ENCODE results near the gene RARA. TPM values are rescaled to one million over a fixed set of nuclear protein-coding genes. Genes with fewer than 3 reads are reported as not detected.

Gene RARA
- total RNA-seq, 2 experiments from 2014 or later = 34.7 to 36.2 TPM

- peaks cover 35% of the 10 kb centered on the region for H3K36me3 Mint-ChIP-seq (ENCODE audit: low read depth)
- DNase-seq = peak; percentile 30
- no peaks in the 10 kb centered on the region for H3K9me3 Mint-ChIP-seq
- intact Hi-C loops (cut with micrococcal nuclease) = no loop called here
- H3K4me3 Mint-ChIP-seq = no peak overlapping the region
- H3K27ac Mint-ChIP-seq = peak overlapping the region; percentile 76
- TF ChIP-seq CTCF (IDR thresholded peaks at IDR 0.05) = no peak
- peaks cover 53% of the 10 kb centered on the region for H3K4me1 Mint-ChIP-seq (ENCODE audit: low read depth)
- no peaks in the 10 kb centered on the region for H3K27me3 Mint-ChIP-seq
- ChIA-PET CTCF (interaction anchor here (0.9 to 1.5 kb wide), 4 partner anchors 9 to 90 kb away, joined by 3 to 5 read pairs (median 4); no protein-coding TSS in a partner anchor), POLR2A (interaction anchor here (0.9 to 1.6 kb wide), 3 partner anchors 10 to 106 kb away, joined by 4 to 5 read pairs (median 5); no protein-coding TSS in a partner anchor)
- no peak for ATAC-seq
Measured at GRCh38 chr17:40281663-40282062, 27.3 kb upstream of the RARA start.

- ChIA-PET CTCF (interaction anchor here (0.8 to 2.7 kb wide), 12 partner anchors 13 to 1407 kb away, joined by 3 to 13 read pairs (median 4); partner anchors contain the start of gene WIPF2), POLR2A (interaction anchor here (0.9 to 1.7 kb wide), 5 partner anchors 20 to 47 kb away, joined by 3 to 4 read pairs (median 3); partner anchors contain the start of gene RARA)
- TF ChIP-seq CTCF (IDR thresholded peaks at IDR 0.05) = no peak
- H3K9me3 Mint-ChIP-seq = no peaks in the 10 kb centered on the region
- H3K4me1 Mint-ChIP-seq (ENCODE audit: low read depth) = peaks cover 54% of the 10 kb centered on the region
- intact Hi-C loops (cut with micrococcal nuclease) = no loop called here
- DNase-seq (peak; percentile 51), ATAC-seq (peak; percentile 55)
- H3K36me3 Mint-ChIP-seq (ENCODE audit: low read depth) = peaks cover 27% of the 10 kb centered on the region
- peak overlapping the region; percentile 94 for H3K27ac Mint-ChIP-seq
- no peaks in the 10 kb centered on the region for H3K27me3 Mint-ChIP-seq
- peak overlapping the region; percentile 45 for H3K4me3 Mint-ChIP-seq
Measured at GRCh38 chr17:40283662-40284061, 25.3 kb upstream of the RARA start.

GRCh38 chr17:40284085-40284713 is 24.8 kb upstream of the RARA start:
- DNase-seq (no peak), ATAC-seq (no peak)
- H3K4me3 Mint-ChIP-seq = peak overlapping the region; percentile 45
- no peaks in the 10 kb centered on the region for H3K9me3 Mint-ChIP-seq
- CTCF ChIA-PET = interaction anchor here (0.8 to 2.7 kb wide), 14 partner anchors 12 to 1407 kb away, joined by 3 to 13 read pairs (median 4); partner anchors contain the start of gene WIPF2
- peaks cover 29% of the 10 kb centered on the region for H3K36me3 Mint-ChIP-seq (ENCODE audit: low read depth)
- no peak for TF ChIP-seq CTCF (IDR thresholded peaks at IDR 0.05)
- peaks cover 57% of the 10 kb centered on the region for H3K4me1 Mint-ChIP-seq (ENCODE audit: low read depth)
- POLR2A ChIA-PET = interaction anchor here (0.7 to 1.7 kb wide), 7 partner anchors 20 to 1406 kb away, joined by 3 to 4 read pairs (median 3); partner anchors contain the start of gene RARA
- H3K27me3 Mint-ChIP-seq = no peaks in the 10 kb centered on the region
- peak overlapping the region; percentile 94 for H3K27ac Mint-ChIP-seq
- intact Hi-C loops (cut with micrococcal nuclease) = no loop called here

- ATAC-seq (no peak), DNase-seq (no peak)
- ChIA-PET CTCF (interaction anchor here (0.6 to 0.8 kb wide), 2 partner anchors 31 to 67 kb away, joined by 3 read pairs; no protein-coding TSS in a partner anchor), POLR2A (interaction anchor here (1.3 to 11.7 kb wide), 3 partner anchors 14 to 29 kb away, joined by 4 to 184 read pairs (median 5); partner anchors contain the start of gene RARA)
- H3K27me3 Mint-ChIP-seq = no peaks in the 10 kb centered on the region
- no peak for TF ChIP-seq CTCF (IDR thresholded peaks at IDR 0.05)
- H3K4me3 Mint-ChIP-seq = no peak overlapping the region
- H3K9me3 Mint-ChIP-seq = no peaks in the 10 kb centered on the region
- intact Hi-C loops (cut with micrococcal nuclease) = no loop called here
- H3K4me1 Mint-ChIP-seq (ENCODE audit: low read depth) = peaks cover 66% of the 10 kb centered on the region
- H3K27ac Mint-ChIP-seq = peak overlapping the region; percentile 71
- peaks cover 43% of the 10 kb centered on the region for H3K36me3 Mint-ChIP-seq (ENCODE audit: low read depth)
Measured at GRCh38 chr17:40286473-40286872, 22.5 kb upstream of the RARA start.

- TF ChIP-seq CTCF (IDR thresholded peaks at IDR 0.05) = no peak
- Mint-ChIP-seq H3K4me1 (ENCODE audit: low read depth) (peaks cover 60% of the 10 kb centered on the region), H3K27me3 (no peaks in the 10 kb centered on the region), H3K9me3 (no peaks in the 10 kb centered on the region), H3K36me3 (ENCODE audit: low read depth) (peaks cover 42% of the 10 kb centered on the region), H3K4me3 (peak overlapping the region; percentile 99), H3K27ac (peak overlapping the region; percentile 96)
- no peak for ATAC-seq
- no peak for DNase-seq
- POLR2A ChIA-PET = interaction anchor here (1.3 to 11.7 kb wide), 2 partner anchors 18 to 29 kb away, joined by 5 to 184 read pairs; partner anchors contain the start of gene RARA
- intact Hi-C loops (cut with micrococcal nuclease) = no loop called here
- CTCF ChIA-PET = no interaction called here
Measured at GRCh38 chr17:40287159-40287493, 21.9 kb upstream of the RARA start.

Data from activated CD8-positive, alpha-beta T cell treated with anti-CD3 and anti-CD28 coated beads for 36 hours (primary cell).